NCI-H1436 (cell line): Measurements from ENCODE around the gene CLIC6.
A peak's percentile ranks its signal among the peaks of the same experiment; 100 is the strongest.
"Not testable (repeated sequence)": the region's sequence is repeated elsewhere in the genome, so short reads cannot be mapped to it uniquely, and the experiment has no call there.

ENCODE experiments used
- DNase-seq: peaks from one replicate; lab custom pipeline; 2025; lab: John Stamatoyannopoulos, UW

Gene CLIC6

DNA sequence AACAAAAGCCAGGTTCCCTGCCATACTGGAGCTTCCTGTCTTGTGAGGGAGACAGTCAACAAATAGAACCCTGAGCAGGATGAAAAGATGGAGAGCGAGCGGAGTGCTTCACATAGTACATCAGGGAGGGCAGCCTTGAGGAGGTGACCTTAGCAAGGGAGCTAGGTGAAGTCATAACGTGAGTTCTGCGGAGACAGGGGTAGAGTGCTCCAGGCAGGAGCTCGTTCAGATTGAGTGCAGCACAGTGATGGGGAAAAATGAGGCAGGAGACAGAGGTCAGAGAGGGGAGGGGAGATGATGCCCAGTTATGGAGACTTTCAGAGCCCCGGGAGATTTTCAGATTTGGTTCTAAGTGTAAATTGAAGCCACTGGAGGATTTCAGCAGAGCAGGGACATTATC, 15.3 kb upstream of the CLIC6 start:
- no peak for DNase-seq

DNA sequence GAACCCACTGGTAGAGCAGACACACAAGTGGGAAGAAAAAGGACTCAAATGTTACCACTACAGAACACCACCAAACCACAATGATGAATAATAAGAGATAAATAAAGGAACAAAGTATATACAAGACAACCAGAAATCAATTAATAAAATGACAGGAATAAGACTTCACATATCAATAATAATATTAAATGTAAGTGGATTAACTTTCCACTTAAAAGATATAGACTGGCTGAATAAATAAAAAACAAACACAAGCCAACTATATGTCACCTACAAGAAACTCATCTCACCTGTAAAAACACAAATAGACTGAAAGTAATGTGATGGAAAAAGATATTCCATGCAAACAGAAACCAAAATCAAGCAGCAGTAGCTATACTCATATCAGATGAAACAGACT, 6.9 kb upstream of the CLIC6 start:
- no peak for DNase-seq

DNA sequence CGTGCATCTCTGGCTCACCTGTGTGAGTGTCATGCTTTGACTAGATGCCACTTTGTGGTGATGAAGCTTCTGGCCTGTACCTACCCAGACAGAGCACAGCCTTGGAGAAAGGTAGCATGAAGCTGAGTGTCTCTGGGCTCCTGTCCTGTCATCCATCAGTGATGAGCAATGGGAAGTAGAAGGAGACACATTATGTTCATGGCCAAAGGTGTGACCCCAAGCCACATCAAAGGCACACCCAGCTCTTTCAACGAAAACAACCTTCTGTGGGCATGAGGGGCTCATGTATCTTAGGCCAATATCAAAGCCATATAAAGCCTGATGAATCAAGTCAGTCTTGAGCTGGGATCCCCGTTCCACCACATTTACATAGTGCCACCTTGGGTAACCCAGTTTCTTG, 1.0 kb upstream of the CLIC6 start:
- DNase-seq = no peak

DNA sequence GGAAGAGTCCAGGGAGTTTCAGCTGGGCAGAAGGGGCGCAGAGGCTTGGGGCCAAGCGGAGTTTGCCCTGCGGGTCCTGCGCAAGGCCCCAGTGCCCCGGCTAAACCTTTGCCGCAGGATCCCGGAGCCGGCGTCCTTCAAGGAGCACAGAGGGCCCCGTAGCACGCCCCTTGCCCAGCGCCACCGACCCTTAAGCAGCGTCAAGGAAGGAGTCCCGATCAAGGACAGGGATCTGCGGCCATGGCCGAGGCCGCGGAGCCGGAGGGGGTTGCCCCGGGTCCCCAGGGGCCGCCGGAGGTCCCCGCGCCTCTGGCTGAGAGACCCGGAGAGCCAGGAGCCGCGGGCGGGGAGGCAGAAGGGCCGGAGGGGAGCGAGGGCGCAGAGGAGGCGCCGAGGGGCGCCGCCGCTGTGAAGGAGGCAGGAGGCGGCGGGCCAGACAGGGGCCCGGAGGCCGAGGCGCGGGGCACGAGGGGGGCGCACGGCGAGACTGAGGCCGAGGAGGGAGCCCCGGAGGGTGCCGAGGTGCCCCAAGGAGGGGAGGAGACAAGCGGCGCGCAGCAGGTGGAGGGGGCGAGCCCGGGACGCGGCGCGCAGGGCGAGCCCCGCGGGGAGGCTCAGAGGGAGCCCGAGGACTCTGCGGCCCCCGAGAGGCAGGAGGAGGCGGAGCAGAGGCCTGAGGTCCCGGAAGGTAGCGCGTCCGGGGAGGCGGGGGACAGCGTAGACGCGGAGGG, 520 bp downstream of the CLIC6 start:
- no peak for DNase-seq

DNA sequence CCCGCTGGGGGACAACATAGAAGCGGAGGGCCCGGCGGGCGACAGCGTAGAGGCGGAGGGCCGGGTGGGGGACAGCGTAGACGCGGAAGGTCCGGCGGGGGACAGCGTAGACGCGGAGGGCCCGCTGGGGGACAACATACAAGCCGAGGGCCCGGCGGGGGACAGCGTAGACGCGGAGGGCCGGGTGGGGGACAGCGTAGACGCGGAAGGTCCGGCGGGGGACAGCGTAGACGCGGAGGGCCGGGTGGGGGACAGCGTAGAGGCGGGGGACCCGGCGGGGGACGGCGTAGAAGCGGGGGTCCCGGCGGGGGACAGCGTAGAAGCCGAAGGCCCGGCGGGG, 1.1 kb downstream of the CLIC6 start:
- not testable (repeated sequence) for DNase-seq

DNA sequence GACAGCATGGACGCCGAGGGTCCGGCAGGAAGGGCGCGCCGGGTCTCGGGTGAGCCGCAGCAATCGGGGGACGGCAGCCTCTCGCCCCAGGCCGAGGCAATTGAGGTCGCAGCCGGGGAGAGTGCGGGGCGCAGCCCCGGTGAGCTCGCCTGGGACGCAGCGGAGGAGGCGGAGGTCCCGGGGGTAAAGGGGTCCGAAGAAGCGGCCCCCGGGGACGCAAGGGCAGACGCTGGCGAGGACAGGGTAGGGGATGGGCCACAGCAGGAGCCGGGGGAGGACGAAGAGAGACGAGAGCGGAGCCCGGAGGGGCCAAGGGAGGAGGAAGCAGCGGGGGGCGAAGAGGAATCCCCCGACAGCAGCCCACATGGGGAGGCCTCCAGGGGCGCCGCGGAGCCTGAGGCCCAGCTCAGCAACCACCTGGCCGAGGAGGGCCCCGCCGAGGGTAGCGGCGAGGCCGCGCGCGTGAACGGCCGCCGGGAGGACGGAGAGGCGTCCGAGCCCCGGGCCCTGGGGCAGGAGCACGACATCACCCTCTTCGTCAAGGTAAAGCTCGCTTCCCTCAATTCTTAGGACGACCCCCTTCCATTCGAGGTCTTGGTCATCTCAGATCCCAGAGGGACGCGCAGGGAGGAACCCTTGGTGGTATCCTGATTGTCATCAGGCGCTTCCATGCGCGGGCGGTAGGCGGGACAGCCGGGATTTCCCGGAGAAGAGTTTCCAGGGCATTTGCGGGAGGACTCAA, 1.6 kb downstream of the CLIC6 start:
- DNase-seq = no peak

DNA sequence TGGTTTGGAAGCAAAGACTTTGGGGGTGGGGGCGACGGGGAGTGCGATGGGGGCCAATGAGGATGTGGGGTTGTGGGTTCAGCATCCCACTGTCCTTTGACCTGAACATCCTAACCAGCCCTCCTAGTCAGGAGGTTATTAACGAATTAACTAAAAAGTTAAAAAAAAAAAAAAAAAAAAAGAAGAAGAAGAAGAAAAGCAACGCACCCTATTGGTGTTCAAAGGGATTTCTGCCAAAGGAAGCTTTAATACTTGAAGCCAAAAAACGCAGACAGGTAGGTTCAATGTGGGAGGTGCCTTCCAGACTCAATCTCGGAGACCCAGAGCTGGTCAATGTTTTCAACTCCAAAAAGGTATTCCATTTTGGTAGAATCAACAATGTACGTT, 2.2 kb downstream of the CLIC6 start:
- no peak for DNase-seq

DNA sequence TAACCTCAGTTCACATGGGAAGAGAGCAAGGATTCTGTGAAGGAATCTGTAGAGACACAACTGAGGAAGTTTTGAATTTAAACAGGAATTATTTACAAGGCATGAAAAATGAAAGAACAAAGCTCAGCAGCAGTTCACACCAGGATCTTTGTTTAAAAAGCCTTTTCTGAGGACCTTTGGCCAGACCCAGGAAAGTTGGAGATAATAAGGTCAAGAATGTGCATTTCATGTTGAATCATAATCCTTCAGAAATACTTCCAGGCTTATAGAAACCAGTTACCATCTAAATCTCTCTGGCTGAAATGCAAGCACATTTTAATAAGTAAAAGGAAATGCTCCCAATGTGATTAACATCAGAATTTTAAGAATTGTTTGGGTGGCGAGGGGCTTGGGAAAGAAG, 2.7 kb downstream of the CLIC6 start:
- no peak for DNase-seq

DNA sequence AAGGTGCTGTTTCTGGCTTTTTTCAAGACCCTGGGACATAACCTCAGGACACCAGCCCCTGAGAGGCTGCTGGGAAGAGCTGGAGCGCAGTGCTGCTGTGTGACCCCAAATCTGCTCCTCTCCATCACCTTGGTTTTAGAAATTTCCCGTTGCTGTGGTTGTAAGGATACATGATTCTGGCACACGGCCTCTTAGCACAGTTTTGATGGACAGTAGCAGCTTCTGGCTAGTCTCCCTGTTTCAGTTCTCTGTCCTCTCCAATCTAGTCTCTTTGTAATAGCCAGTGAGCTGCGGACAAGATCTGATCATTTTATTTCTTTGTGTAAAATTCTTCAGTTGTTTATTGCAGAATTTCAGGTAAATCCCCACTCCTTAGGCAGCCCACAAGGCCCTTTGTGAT, 3.1 kb downstream of the CLIC6 start:
- no peak for DNase-seq

DNA sequence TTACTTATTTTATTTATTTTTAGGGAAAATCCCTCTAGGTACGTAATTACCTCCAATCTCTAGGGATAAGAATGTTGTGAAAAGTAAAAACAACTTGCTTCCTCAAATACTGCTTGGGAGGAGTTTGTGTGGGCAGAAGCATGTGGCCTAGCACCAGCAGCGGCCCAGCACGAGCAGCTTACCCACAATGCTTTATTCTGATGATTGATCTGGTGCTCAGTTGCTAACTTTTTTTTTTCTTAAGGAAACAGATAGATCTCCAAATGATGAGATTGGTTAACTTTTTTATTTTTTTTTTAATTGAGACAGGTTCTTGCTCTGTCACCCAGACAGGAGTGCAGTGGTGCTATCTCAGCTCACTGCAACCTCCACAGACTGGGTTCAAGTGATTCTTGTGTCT, 4.2 kb downstream of the CLIC6 start:
- DNase-seq = no peak

DNA sequence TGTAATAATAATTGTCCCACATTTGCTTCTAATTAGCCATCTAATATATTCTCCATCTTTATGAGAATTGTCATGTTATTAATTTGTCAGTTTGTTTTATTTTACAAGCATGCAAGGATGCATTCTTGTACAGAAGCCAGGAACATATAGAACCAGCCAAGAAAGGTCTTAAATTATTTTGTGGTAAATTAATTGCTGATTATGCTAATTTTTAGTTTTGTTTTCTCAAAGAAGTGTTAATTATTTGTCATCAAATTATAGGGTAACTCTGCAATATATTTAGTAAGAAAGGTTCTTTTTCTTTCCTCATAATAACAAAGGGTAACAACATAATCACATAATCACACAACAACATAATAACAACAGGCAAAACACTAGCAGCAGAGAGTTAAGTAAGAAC, 5.7 kb downstream of the CLIC6 start:
- DNase-seq = no peak

DNA sequence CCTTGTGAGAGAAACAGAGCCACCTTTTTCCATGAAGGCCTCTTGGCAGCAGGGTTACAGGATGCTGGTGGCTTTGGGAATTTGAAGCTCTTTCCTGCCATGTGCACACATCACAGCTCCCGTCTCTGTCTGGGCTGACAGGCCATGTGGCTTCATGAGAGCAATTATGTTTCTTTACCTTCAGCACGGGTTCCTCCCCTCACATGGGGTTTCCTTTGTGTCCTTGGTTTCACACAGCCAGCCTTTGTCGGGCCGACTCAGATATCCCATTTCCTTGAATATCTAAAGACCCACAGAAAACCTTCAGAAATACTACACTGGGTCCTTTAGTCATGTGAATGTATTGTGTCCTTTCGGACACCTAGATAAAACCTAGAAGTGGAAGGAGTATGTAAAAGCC, 7.1 kb downstream of the CLIC6 start:
- no peak for DNase-seq

DNA sequence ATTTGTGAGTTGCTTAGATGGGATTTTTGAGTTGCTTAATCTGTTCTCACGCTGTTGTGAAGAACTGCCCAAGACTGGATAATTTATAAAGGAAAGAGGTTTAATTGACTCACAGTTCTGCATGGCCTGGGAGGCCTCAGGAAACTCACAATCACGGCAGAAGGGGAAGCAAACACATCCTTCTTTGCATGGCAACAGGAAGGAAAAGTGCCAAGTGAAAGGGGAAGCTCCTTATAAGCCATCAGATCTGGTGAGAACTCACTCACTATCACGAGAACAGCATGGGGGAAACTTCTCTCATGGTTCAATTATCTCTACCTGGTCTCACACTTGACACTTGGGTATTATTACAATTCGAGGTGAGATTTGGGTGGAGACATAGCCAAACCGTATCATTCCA, 10.3 kb downstream of the CLIC6 start:
- DNase-seq = no peak

DNA sequence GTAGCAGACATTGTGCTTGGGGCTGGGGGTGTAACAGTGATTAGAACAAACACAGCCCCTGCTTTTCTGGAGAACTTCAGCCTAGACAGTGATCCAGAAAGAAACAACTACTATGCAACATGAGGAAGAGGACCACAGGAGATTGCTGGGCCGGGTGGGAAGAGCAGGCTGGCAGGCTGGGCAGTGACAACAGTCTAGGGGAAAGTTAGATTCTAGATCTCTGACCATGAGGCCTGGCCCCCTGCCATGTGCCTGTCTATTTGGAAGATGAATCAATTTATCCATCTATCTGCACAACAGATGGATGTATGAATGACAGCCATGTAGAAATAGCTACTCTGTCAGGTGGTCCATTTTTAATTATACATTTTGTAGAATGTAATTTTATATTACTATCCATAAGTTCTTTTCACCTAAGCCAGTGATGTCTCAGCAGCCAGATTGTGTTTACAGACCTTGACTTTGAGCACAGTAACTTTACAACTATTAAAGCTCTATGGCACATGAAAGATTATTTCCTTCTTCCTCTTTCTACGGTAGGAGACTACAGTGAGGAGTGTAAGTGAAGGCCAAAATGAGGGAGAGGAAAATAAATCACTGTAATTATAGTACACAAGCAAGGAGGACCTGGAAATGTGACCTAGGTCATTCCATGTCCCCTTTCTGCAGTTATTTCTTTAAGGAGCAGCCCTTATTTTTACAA, 15.5 kb downstream of the CLIC6 start:
- no peak for DNase-seq

DNA sequence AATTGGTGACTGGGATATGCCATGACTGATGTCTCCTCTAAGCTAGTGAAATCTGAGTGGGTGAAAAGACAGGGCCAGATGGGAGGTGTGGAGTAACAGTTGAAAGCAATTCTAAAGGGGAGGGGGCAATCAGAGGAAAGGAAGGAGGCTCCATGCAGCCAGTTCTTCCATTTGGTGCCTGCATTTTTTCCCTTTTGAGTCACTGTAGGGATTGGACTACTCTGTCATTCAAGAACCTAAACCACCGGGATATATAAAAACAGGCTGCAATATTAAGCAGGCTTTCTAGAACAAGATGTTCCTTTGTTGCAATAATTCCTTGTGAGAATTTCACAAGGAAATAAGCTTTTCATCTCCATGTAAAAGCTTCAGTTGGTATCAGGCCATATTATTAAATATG, 18.3 kb downstream of the CLIC6 start:
- no peak for DNase-seq

DNA sequence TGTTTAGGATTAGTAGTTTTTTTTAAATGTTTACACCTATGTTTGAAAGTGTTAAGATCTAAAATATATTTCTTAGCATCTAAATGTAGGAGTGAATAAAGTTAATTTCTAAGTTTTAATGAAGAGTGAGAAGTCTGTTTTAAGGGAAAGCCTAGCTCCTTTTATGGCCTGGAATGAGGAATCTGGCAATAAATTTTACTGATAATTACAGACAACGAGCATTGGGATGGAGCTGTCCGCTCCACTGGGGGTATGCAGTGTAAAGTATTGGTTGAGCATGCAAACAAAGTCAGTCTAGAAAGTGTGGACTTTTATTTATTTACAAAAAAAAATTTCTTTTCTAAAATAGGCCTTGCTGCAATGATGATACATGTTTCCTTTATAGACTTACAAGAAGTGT, 19.0 kb downstream of the CLIC6 start:
- DNase-seq = no peak

DNA sequence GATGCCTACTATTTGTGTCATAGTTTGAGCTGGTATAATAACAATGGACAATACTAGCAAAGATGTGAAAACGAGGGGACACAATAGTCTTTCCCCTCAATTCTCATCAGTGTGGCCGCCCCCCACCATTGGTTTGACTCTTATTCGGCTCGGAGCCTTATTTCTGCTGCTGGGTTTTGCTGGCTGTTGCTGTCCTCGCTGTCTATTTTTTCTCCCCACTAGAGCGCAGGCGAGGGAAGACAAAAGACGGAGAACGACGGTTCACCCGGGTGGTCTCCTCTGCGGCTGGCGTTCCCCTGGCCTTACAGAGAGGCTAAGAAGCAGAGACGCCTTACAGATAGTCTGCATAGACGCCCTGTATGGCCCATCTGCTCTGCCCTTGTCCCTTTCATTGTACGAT, 19.4 kb downstream of the CLIC6 start:
- no peak for DNase-seq

DNA sequence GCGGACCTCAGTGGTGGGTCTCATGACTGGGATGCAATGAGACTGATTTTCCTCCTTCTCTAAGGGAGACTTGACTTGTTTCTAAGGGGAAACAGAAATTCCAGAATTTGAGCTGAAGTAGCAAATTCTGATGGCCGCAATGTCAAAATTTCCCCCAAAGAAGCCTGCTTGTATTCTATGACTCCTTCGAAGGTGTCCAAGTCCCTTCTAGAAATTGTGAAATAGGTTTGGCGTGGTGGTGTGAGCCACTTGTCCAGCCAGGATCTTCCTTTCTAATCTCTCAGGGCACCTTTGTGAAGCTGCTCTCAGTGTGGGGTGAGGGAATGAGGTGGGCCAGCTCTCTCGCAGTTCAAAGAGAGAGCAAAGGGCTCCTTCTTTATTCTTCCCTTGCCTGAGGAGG, 19.9 kb downstream of the CLIC6 start:
- no peak for DNase-seq

DNA sequence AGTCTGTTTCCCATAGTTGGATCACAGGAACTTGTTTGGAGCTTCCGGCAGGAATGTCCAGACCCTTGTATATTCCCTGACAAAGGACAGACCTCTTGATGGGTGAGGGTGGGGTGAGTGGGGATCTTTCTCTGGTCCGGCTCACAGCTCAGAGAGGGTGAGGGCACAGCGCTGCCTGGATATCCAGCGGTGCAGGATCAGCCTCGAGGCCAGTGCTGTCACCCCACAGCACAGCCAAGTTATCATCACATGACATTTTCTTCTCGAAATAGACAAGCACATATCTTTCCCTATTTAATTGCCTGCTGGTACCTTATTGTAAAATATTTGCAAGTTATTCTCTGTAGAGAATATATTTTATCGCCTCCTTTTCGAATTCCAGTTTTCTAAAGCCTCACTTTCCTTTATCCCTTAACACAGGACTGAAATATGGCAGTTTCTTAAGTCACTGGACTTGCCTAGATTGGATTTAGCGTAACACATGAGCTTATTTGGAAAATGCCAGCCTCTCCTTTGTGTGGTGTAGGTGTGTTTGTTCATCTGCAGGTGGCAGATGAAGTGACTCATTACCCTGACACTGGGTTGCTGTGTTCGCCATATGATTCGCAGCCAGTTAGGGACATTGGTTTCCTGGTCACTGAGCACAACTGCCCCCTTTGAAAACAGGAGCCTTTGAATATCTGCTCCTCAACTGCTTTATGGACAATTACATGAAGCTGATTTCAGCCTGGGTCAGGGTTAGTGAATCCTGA, 21.4 kb downstream of the CLIC6 start:
- peak; percentile 69 for DNase-seq

DNA sequence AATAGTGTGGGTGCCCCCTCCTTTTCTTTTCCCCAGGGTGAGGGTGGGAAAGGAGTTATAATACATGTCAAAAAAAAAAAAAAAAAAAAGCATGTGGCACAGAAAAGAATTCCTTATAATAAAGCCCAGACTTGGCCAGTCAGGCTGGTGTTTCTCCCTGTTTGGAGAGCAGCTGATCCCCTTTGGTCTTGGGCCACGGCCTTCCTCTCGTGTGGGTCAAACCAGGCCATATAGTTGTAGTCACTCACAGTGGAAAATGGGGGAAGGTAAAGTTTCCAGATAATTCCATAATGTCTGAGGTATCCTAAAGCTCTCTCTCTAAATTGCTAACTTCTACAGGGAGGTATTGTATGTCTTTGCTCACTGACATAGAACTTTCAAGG, 22.0 kb downstream of the CLIC6 start:
- DNase-seq = no peak

DNA sequence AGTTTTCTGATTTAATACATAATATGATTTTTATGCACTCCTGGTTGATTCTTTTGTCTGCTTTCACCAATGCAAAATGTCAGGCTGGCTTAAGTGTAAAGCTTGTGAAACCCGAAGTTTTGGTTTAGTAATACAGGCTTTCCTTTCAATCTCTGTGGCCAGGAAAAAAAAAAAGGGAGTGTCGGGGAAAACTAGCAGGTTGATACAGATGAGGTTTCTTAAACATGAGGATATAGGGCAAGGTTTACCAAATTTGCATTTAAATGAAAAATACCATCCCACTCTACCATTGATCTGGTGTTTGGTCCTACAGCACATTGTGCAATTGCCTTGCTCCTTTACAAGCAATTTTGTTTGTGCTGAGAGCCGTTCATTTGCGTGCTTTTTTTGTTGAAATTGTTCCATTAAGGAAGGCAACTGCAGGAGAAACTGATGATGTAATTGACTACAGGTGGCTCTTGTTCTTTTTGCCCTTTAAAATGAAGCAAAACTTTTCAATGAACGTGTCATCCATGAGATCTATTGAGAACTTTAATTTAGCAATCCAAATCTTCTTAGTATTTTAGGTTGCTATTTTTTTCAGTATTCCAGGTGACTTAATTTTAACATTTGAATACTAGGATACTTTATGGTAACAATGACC, 22.7 kb downstream of the CLIC6 start:
- no peak for DNase-seq

DNA sequence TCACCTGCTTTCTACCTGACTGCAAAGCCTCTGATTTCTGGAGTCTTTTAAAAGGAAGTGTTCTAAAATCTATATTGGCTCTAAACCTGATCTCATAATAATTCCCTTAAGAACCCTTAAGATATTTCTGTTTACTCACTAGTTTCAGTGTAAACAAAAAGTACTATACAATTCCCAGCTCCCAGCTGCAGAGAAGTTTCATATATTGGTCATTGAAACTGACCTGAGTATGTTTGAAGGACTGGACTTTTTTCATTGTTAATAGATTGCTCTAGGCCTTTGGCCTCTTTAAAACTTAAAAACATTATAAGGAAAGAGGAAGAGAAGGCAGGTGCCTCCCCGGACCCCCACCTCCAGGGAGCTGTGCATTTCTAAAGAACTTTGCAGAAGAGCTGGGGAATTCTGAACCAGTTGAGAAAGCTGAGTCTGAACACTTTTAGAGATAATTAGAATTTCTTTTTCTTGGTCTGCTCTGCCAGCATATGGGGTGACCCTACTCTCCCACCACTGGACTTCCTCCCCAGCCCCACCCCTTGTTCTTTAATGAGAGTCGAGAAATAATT, 23.7 kb downstream of the CLIC6 start:
- peak; percentile 9 for DNase-seq
